ENCODE results near the gene ZNF593. TPM values are rescaled to one million over a fixed set of nuclear protein-coding genes. Genes with fewer than 3 reads are reported as not detected.

ZNF593 gene
- total and polyA plus RNA-seq, 2 experiments from 2014 or later: 26.2 to 108 TPM

- TF ChIP-seq REST (IDR thresholded peaks at IDR 0.05; ENCODE audit: unreplicated experiment): no peak
Observed at GRCh38 chr1:26187882-26188281, 18.2 kb downstream of the ZNF593 start (continued).

DNA sequence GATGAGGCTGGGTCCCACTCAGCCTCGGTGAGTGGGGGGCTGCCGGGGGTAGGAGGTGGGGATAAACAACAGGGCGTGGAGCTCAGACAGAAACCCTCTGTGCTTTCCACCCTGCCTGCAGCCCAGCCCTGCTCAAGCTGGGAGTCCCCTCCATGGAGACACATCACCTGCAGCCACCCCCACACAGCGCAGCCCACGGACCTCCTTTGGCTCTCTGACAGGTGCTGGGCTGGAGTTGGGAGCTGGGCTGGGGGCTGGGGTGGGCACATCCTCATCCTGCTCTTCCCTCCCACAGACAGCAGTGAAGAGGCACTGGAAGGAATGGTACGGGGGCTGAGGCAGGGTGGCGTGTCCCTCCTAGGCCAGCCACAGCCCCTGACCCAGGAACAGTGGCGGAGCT, 18.8 kb downstream of the ZNF593 start:
- no peak overlapping the region for H3K27ac Mint-ChIP-seq
- Histone ChIP-seq H4K20me1 (replicated peaks; ENCODE audit: insufficient read depth) (no peaks in the 10 kb centered on the region), H3K4me1 (ENCODE audit: insufficient read depth) (no peaks in the 10 kb centered on the region), H3K4me3 (no peak overlapping the region), H3K27me3 (ENCODE audit: insufficient read depth) (no peaks in the 10 kb centered on the region), H3K27ac (ENCODE audit: low read depth) (no peak overlapping the region), H3K4me2 (no peak overlapping the region), H3K36me3 (ENCODE audit: insufficient read depth) (no peaks in the 10 kb centered on the region), H3K9me2 (ENCODE audit: insufficient read depth) (no peaks in the 10 kb centered on the region), H3K79me2 (replicated peaks; ENCODE audit: insufficient read depth) (no peaks in the 10 kb centered on the region), H2AFZ (no peak overlapping the region), H3F3A (replicated peaks; ENCODE audit: low read depth) (0 out of 2 replicates have a peak, but pooled peaks cover 4% of the 10 kb centered on the region)
- DNase-seq (ENCODE audit: low spot score) (no peak), ATAC-seq (no peak)
- no peaks in the 10 kb centered on the region; the same call in 2 of the 3 replicates for H3K9me3 Mint-ChIP-seq
- H3K4me1 Mint-ChIP-seq: peaks cover 17% of the 10 kb centered on the region
- no peak for TF ChIP-seq REST (IDR thresholded peaks at IDR 0.05; ENCODE audit: unreplicated experiment)
- no peak for TF ChIP-seq EZH2 (IDR thresholded peaks at IDR 0.05; ENCODE audit: low read depth, unreplicated experiment)
- TF ChIP-seq EZH2phosphoT487 (IDR thresholded peaks at IDR 0.05; ENCODE audit: unreplicated experiment): no peak
- TF ChIP-seq POLR2AphosphoS5 (IDR thresholded peaks at IDR 0.05; ENCODE audit: low read depth): no peak
- TF ChIP-seq STAT1 (IDR thresholded peaks at IDR 0.05; ENCODE audit: unreplicated experiment): no peak
- TF ChIP-seq CREB1 (CRISPR knock-in tag; IDR thresholded peaks at IDR 0.05; ENCODE audit: low read depth): no peak
- H3K36me3 Mint-ChIP-seq (ENCODE audit: low read depth): peaks cover 9% of the 10 kb centered on the region; the same call in 2 of the 3 replicates
- H3K4me3 Mint-ChIP-seq: no peak overlapping the region
- peaks cover 13% of the 10 kb centered on the region for H3K27me3 Mint-ChIP-seq (ENCODE audit: insufficient read depth, low read depth, poor library complexity)

GRCh38 chr1:26189331-26189730, 19.6 kb downstream of the ZNF593 start:
- no peak overlapping the region for H3K4me3 Mint-ChIP-seq
- no peak overlapping the region for H3K4me2 ChIP-seq
- H3K4me1 Mint-ChIP-seq: peaks cover 17% of the 10 kb centered on the region
- DNase-seq (ENCODE audit: low spot score) (no peak), ATAC-seq (no peak)
- H4K20me1 ChIP-seq (replicated peaks; ENCODE audit: insufficient read depth): no peaks in the 10 kb centered on the region
- H3K27me3 ChIP-seq (ENCODE audit: insufficient read depth): no peaks in the 10 kb centered on the region
- H2AFZ ChIP-seq: no peak overlapping the region
- H3K9me2 ChIP-seq (ENCODE audit: insufficient read depth): no peaks in the 10 kb centered on the region
- H3K27ac Mint-ChIP-seq: no peak overlapping the region
- 0 out of 2 replicates have a peak, but pooled peaks cover 4% of the 10 kb centered on the region for H3F3A ChIP-seq (replicated peaks; ENCODE audit: low read depth)
- H3K4me3 ChIP-seq: no peak overlapping the region
- peaks cover 13% of the 10 kb centered on the region for H3K27me3 Mint-ChIP-seq (ENCODE audit: insufficient read depth, low read depth, poor library complexity)
- H3K4me1 ChIP-seq (ENCODE audit: insufficient read depth): no peaks in the 10 kb centered on the region
- no peaks in the 10 kb centered on the region; the same call in 2 of the 3 replicates for H3K9me3 Mint-ChIP-seq
- H3K27ac ChIP-seq (ENCODE audit: low read depth): no peak overlapping the region
- no peaks in the 10 kb centered on the region for H3K36me3 ChIP-seq (ENCODE audit: insufficient read depth)
- H3K36me3 Mint-ChIP-seq (ENCODE audit: low read depth): peaks cover 9% of the 10 kb centered on the region; the same call in 2 of the 3 replicates
- H3K79me2 ChIP-seq (replicated peaks; ENCODE audit: insufficient read depth): no peaks in the 10 kb centered on the region
- TF ChIP-seq POLR2AphosphoS5 (IDR thresholded peaks at IDR 0.05; ENCODE audit: low read depth): no peak
